ENCODE results near the gene P2RX4. TPM values are rescaled to one million over a fixed set of nuclear protein-coding genes. Genes with fewer than 3 reads are reported as not detected.
A peak's percentile ranks its signal among the peaks of the same experiment; 100 is the strongest.

P2RX4 gene
- total and polyA plus RNA-seq, 4 experiments from 2014 or later, result 35.4 to 66.0 (median 52.7) TPM

- intact Hi-C loops (cut with micrococcal nuclease), result no loop called here
- ChIA-PET CTCF (ENCODE audit: partially characterized antibody) (no interaction called here), POLR2A (ENCODE audit: partially characterized antibody) (no interaction called here)
- no peaks in the 10 kb centered on the region for H3K9me3 ChIP-seq (ENCODE audit: control insufficient read depth in 1 of 2, low read length in 2 of 2)
- H3K4me1 ChIP-seq (ENCODE audit: insufficient read depth, low read length), result no peaks in the 10 kb centered on the region
- H3K9me3 Mint-ChIP-seq, result no peaks in the 10 kb centered on the region
- H3K27ac Mint-ChIP-seq, result no peak overlapping the region
- no peaks in the 10 kb centered on the region for H3K36me3 ChIP-seq (ENCODE audit: insufficient read depth, low read length)
- H3K27me3 Mint-ChIP-seq, result no peaks in the 10 kb centered on the region
- H3K27ac ChIP-seq (ENCODE audit: low read depth, low read length), result no peak overlapping the region
- peaks cover 0 to 1% (median 0%) of the 10 kb centered on the region in 4 donors for H3K4me1 Mint-ChIP-seq
- no peaks in the 10 kb centered on the region for H3K27me3 ChIP-seq (ENCODE audit: insufficient read depth, low read length)
- H3K4me3 ChIP-seq (ENCODE audit: low read length in 2 of 2), result no peak overlapping the region
- no peak overlapping the region for H3K4me3 Mint-ChIP-seq
- no peak for DNase-seq
- H3K36me3 Mint-ChIP-seq, result peaks cover 24 to 28% of the 10 kb centered on the region in 2 donors
Measured at GRCh38 chr12:121167951-121168350, 42.0 kb upstream of the P2RX4 start.

DNA sequence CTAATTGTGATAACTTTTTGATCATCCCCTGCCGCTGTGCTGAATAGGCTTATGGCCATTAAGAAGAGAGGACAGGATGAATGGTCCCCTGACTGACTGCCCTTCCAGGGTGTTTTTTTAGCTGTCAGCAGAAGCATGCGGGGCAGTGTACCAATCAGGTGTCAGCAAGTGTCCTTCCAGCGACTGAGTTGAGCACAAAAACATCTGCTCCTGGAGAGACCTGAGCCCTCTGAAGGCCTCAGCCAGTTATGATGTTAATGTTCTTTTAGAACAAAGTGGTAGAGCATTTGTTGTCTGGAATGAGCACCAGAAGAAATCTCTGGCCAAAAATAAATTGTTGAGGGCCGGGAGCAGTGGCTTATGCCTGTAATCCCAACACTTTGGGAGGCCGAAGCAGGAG, 39.8 kb upstream of the P2RX4 start:
- CTCF ChIA-PET (ENCODE audit: partially characterized antibody), result no interaction called here
- Mint-ChIP-seq H3K4me1 (peaks cover 0 to 1% (median 0%) of the 10 kb centered on the region in 4 donors), H3K27me3 (no peaks in the 10 kb centered on the region), H3K9me3 (no peaks in the 10 kb centered on the region), H3K36me3 (peaks cover 18 to 23% of the 10 kb centered on the region in 2 donors), H3K4me3 (no peak overlapping the region), H3K27ac (peak overlapping the region in 1 of 7 donors; percentile 63)
- no peaks in the 10 kb centered on the region for H3K4me1 ChIP-seq (ENCODE audit: insufficient read depth, low read length)
- POLR2A ChIA-PET (ENCODE audit: partially characterized antibody), result no interaction called here
- no peak overlapping the region for H3K4me3 ChIP-seq (ENCODE audit: low read length in 2 of 2)
- no peaks in the 10 kb centered on the region for H3K9me3 ChIP-seq (ENCODE audit: control insufficient read depth in 1 of 2, low read length in 2 of 2)
- intact Hi-C loops (cut with micrococcal nuclease), result no loop called here
- no peaks in the 10 kb centered on the region for H3K36me3 ChIP-seq (ENCODE audit: insufficient read depth, low read length)
- H3K27ac ChIP-seq (ENCODE audit: low read depth, low read length), result no peak overlapping the region
- no peak for DNase-seq
- no peaks in the 10 kb centered on the region for H3K27me3 ChIP-seq (ENCODE audit: insufficient read depth, low read length)

DNA sequence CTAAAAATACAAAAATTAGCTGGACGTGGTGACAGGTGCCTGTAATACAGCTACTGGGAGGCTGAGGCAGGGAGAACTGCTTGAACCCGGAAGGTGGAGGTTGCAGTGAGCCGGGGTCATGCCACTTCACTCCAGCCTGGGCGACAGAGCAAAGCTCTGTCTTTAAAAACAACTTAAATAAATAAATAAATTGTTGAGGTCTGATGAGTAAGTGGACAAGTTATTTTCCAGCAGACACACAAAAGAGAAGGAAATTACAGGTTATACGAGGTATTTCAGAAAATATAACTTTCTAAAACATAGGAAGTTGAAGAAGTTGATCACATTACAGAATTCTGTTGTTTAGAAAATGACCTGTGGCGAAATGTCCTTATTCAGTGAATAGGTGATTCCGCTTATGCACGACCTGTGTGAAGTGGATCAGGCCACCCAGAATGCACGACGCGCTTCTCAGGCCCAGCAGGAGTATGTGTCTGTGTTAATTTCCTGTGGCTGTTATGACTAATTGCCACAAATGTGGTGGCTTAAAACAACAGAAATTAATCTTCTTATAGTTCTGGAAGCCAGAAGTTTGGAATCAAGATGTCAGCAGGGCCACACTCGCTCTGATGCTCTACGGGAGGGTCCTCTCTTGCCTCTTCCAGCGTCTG, 39.2 kb upstream of the P2RX4 start:
- Mint-ChIP-seq H3K27ac (peak overlapping the region in 3 of 7 donors; percentile 17 to 48 (median 37)), H3K4me1 (peaks cover 0 to 1% (median 0%) of the 10 kb centered on the region in 4 donors), H3K4me3 (no peak overlapping the region), H3K9me3 (no peaks in the 10 kb centered on the region), H3K36me3 (peaks cover 18% of the 10 kb centered on the region in 2 donors), H3K27me3 (no peaks in the 10 kb centered on the region)
- Histone ChIP-seq H3K27ac (ENCODE audit: low read depth, low read length) (no peak overlapping the region), H3K4me1 (ENCODE audit: insufficient read depth, low read length) (no peaks in the 10 kb centered on the region), H3K4me3 (ENCODE audit: low read length in 2 of 2) (no peak overlapping the region), H3K36me3 (ENCODE audit: insufficient read depth, low read length) (no peaks in the 10 kb centered on the region), H3K9me3 (ENCODE audit: control insufficient read depth in 1 of 2, low read length in 2 of 2) (no peaks in the 10 kb centered on the region), H3K27me3 (ENCODE audit: insufficient read depth, low read length) (no peaks in the 10 kb centered on the region)
- no peak for DNase-seq
- ChIA-PET CTCF (ENCODE audit: partially characterized antibody) (no interaction called here), POLR2A (ENCODE audit: partially characterized antibody) (no interaction called here)
- intact Hi-C loops (cut with micrococcal nuclease), result no loop called here

DNA sequence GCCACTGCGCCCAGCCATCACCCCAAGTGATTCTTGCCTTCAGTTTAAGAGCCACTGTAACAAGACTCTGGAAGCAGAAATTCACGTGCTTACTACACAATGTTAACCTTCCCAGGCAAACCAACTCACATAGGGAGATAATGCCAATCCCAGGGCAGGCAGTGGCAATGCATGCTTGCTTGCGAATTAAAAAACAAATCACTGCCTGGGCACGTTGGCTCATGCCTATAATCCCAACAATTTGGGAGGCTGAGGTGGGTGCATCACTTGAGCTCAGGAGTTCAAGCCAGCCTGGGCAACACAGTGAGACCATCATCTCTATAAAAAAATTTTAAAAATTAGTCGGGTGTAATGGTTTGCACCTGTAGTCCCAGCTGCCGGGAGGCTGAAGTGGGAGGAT, 37.8 kb upstream of the P2RX4 start:
- H3K36me3 ChIP-seq (ENCODE audit: insufficient read depth, low read length), result peaks cover 4% of the 10 kb centered on the region
- no peak overlapping the region for H3K4me3 Mint-ChIP-seq
- ChIA-PET CTCF (ENCODE audit: partially characterized antibody) (no interaction called here), POLR2A (ENCODE audit: partially characterized antibody) (no interaction called here)
- no peak for DNase-seq
- peaks cover 0 to 2% (median 0%) of the 10 kb centered on the region in 8 donors for H3K9me3 Mint-ChIP-seq
- H3K4me1 Mint-ChIP-seq, result peaks cover 0 to 1% (median 0%) of the 10 kb centered on the region in 4 donors
- H3K27me3 ChIP-seq (ENCODE audit: insufficient read depth, low read length), result no peaks in the 10 kb centered on the region
- intact Hi-C loops (cut with micrococcal nuclease), result no loop called here
- no peak overlapping the region for H3K4me3 ChIP-seq (ENCODE audit: low read length in 2 of 2)
- H3K36me3 Mint-ChIP-seq, result peaks cover 15 to 23% of the 10 kb centered on the region in 2 donors
- no peak overlapping the region for H3K27ac Mint-ChIP-seq
- H3K4me1 ChIP-seq (ENCODE audit: insufficient read depth, low read length), result no peaks in the 10 kb centered on the region
- no peaks in the 10 kb centered on the region for H3K27me3 Mint-ChIP-seq
- no peak overlapping the region for H3K27ac ChIP-seq (ENCODE audit: low read depth, low read length)
- no peaks in the 10 kb centered on the region for H3K9me3 ChIP-seq (ENCODE audit: control insufficient read depth in 1 of 2, low read length in 2 of 2)

- Histone ChIP-seq H3K27me3 (ENCODE audit: insufficient read depth, low read length) (no peaks in the 10 kb centered on the region), H3K4me3 (ENCODE audit: low read length in 2 of 2) (no peak overlapping the region), H3K27ac (ENCODE audit: low read depth, low read length) (no peak overlapping the region), H3K9me3 (ENCODE audit: control insufficient read depth in 1 of 2, low read length in 2 of 2) (no peaks in the 10 kb centered on the region), H3K36me3 (ENCODE audit: insufficient read depth, low read length) (peaks cover 6% of the 10 kb centered on the region), H3K4me1 (ENCODE audit: insufficient read depth, low read length) (no peaks in the 10 kb centered on the region)
- H3K27ac Mint-ChIP-seq, result no peak overlapping the region
- ChIA-PET CTCF (ENCODE audit: partially characterized antibody) (interaction anchor here (0.7 kb wide), 1 partner anchor 64 kb away, joined by 5 read pairs; no protein-coding TSS in a partner anchor), POLR2A (ENCODE audit: partially characterized antibody) (no interaction called here)
- no peaks in the 10 kb centered on the region for H3K27me3 Mint-ChIP-seq
- peaks cover 15 to 31% of the 10 kb centered on the region in 2 donors for H3K36me3 Mint-ChIP-seq
- no peak for DNase-seq
- H3K4me3 Mint-ChIP-seq, result no peak overlapping the region
- intact Hi-C loops (cut with micrococcal nuclease), result no loop called here
- H3K4me1 Mint-ChIP-seq, result no peaks in the 10 kb centered on the region
- H3K9me3 Mint-ChIP-seq, result peaks cover 0 to 2% (median 0%) of the 10 kb centered on the region in 8 donors
Measured at GRCh38 chr12:121175383-121176119, 34.4 kb upstream of the P2RX4 start.

- DNase-seq, result no peak
- Histone ChIP-seq H3K27ac (ENCODE audit: low read depth, low read length) (no peak overlapping the region), H3K9me3 (ENCODE audit: control insufficient read depth in 1 of 2, low read length in 2 of 2) (no peaks in the 10 kb centered on the region), H3K4me3 (ENCODE audit: low read length in 2 of 2) (no peak overlapping the region), H3K27me3 (ENCODE audit: insufficient read depth, low read length) (no peaks in the 10 kb centered on the region), H3K36me3 (ENCODE audit: insufficient read depth, low read length) (peaks cover 6% of the 10 kb centered on the region), H3K4me1 (ENCODE audit: insufficient read depth, low read length) (no peaks in the 10 kb centered on the region)
- Mint-ChIP-seq H3K27me3 (no peaks in the 10 kb centered on the region), H3K9me3 (peaks cover 0 to 10% (median under 1%) of the 10 kb centered on the region in 8 donors), H3K4me3 (no peak overlapping the region), H3K4me1 (no peaks in the 10 kb centered on the region), H3K27ac (peak overlapping the region in 1 of 7 donors; percentile 53), H3K36me3 (peaks cover 15 to 36% of the 10 kb centered on the region in 2 donors)
- ChIA-PET POLR2A (ENCODE audit: partially characterized antibody) (no interaction called here), CTCF (ENCODE audit: partially characterized antibody) (no interaction called here)
- intact Hi-C loops (cut with micrococcal nuclease), result no loop called here
Measured at GRCh38 chr12:121176826-121177529, 33.0 kb upstream of the P2RX4 start.

- Mint-ChIP-seq H3K9me3 (peaks cover 0 to 8% (median 2%) of the 10 kb centered on the region in 8 donors), H3K27me3 (no peaks in the 10 kb centered on the region), H3K27ac (no peak overlapping the region), H3K36me3 (peaks cover 6 to 28% of the 10 kb centered on the region in 2 donors), H3K4me1 (no peaks in the 10 kb centered on the region), H3K4me3 (no peak overlapping the region)
- DNase-seq, result no peak
- Histone ChIP-seq H3K36me3 (ENCODE audit: insufficient read depth, low read length) (peaks cover 6% of the 10 kb centered on the region), H3K9me3 (ENCODE audit: control insufficient read depth in 1 of 2, low read length in 2 of 2) (no peaks in the 10 kb centered on the region), H3K27me3 (ENCODE audit: insufficient read depth, low read length) (no peaks in the 10 kb centered on the region), H3K27ac (ENCODE audit: low read depth, low read length) (no peak overlapping the region), H3K4me1 (ENCODE audit: insufficient read depth, low read length) (no peaks in the 10 kb centered on the region), H3K4me3 (ENCODE audit: low read length in 2 of 2) (no peak overlapping the region)
- intact Hi-C loops (cut with micrococcal nuclease), result no loop called here
- ChIA-PET POLR2A (ENCODE audit: partially characterized antibody) (interaction anchor here (0.9 kb wide), 1 partner anchor 10 kb away, joined by 3 read pairs; no protein-coding TSS in a partner anchor), CTCF (ENCODE audit: partially characterized antibody) (no interaction called here)
Measured at GRCh38 chr12:121181181-121181580, 28.7 kb upstream of the P2RX4 start.

Measured in CD4-positive, alpha-beta memory T cell (primary cell).